Measurements from ENCODE around the gene COPS6.
A peak's percentile ranks its signal among the peaks of the same experiment; 100 is the strongest.

DNA sequence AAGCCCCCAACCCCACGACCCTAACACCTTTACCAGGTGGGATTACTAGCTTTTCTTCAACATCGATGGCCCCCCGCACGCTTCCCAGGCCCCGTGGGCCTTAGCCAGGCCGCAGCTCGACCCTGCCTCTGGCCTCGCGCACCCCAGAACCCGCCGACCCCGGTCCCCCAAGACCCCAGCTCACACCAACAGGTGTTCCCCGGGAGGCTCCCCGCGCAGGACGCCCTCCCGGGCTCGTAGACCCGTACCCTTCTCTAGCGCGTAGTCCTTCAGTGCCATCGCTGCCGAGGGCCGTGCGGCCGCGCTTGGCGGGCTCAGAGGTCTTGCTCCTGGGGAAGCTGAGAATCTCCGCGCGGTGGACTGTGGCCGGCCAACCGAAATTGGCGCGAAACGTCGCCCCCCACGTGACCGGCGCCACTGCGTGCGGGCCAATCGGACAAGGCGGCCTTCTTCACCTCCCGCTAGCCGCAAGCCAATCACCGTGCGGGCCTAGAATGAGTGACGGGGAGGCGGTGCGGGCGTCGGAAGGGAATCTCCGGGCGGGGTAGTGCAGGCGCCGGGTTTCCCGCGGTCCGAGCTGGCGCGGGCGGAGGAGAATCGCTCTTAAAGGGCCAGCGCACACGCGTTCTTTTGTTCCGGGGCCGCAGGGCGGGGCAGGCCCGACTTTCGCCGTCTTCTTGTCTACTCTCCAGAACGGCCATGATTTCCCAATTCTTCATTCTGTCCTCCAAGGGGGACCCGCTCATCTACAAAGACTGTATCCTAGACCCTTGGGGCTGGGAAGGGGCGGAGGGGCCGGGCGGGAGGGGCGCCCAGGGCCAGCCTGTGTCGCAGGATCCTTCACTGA, 12.5 kb downstream of the COPS6 start, which contains the start of the genes AP4M1 and MCM7:
- TF ChIP-seq, protein P1, sequence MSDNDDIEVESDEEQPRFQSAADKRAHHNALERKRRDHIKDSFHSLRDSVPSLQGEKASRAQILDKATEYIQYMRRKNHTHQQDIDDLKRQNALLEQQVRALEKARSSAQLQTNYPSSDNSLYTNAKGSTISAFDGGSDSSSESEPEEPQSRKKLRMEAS (IDR thresholded peaks at IDR 0.05; ENCODE audit: low read depth): peak; percentile 96
- TF ChIP-seq RXRA (IDR thresholded peaks at IDR 0.05; ENCODE audit: borderline replicate concordance, low read depth) (no peak), NRF1 (IDR thresholded peaks at IDR 0.05; ENCODE audit: low read depth, low read length) (peak; percentile 43; the same call in 1 of the 2 replicates), MEF2A (IDR thresholded peaks at IDR 0.05; ENCODE audit: borderline replicate concordance, low read depth) (no peak), FOXJ3 (CRISPR knock-in tag; IDR thresholded peaks at IDR 0.05) (peak; percentile 60; the same call in 1 of the 2 replicates), EP300 (IDR thresholded peaks at IDR 0.05; ENCODE audit: borderline replicate concordance in 1 of 2, low read depth in 1 of 2, low read length in 1 of 2) (no peak; a peak in 1 of 4 replicates)
- TF ChIP-seq, protein P2, sequence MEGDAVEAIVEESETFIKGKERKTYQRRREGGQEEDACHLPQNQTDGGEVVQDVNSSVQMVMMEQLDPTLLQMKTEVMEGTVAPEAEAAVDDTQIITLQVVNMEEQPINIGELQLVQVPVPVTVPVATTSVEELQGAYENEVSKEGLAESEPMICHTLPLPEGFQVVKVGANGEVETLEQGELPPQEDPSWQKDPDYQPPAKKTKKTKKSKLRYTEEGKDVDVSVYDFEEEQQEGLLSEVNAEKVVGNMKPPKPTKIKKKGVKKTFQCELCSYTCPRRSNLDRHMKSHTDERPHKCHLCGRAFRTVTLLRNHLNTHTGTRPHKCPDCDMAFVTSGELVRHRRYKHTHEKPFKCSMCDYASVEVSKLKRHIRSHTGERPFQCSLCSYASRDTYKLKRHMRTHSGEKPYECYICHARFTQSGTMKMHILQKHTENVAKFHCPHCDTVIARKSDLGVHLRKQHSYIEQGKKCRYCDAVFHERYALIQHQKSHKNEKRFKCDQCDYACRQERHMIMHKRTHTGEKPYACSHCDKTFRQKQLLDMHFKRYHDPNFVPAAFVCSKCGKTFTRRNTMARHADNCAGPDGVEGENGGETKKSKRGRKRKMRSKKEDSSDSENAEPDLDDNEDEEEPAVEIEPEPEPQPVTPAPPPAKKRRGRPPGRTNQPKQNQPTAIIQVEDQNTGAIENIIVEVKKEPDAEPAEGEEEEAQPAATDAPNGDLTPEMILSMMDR (IDR thresholded peaks at IDR 0.05): no peak
- TF ChIP-seq, protein P3, sequence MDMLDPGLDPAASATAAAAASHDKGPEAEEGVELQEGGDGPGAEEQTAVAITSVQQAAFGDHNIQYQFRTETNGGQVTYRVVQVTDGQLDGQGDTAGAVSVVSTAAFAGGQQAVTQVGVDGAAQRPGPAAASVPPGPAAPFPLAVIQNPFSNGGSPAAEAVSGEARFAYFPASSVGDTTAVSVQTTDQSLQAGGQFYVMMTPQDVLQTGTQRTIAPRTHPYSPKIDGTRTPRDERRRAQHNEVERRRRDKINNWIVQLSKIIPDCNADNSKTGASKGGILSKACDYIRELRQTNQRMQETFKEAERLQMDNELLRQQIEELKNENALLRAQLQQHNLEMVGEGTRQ (IDR thresholded peaks at IDR 0.05; ENCODE audit: borderline replicate concordance, low read depth, low read length): peak; percentile 95

All from SK-N-SH (cell line).